GM18519 (cell line): ENCODE data around the gene RAB11FIP5.
A peak's percentile ranks its signal among the peaks of the same experiment; 100 is the strongest.
"Not testable (repeated sequence)": the region's sequence is repeated elsewhere in the genome, so short reads cannot be mapped to it uniquely, and the experiment has no call there.

Experiments used
- ATAC-seq: cut with Tn5 transposase; IDR thresholded peaks from one replicate; pipeline ENCODE4 v1.9.1; 2021; ENCODE audit warnings: mild to moderate bottlenecking, moderate library complexity; ENCODE audit not compliant: unreplicated experiment, low FRiP score

Gene RAB11FIP5

DNA sequence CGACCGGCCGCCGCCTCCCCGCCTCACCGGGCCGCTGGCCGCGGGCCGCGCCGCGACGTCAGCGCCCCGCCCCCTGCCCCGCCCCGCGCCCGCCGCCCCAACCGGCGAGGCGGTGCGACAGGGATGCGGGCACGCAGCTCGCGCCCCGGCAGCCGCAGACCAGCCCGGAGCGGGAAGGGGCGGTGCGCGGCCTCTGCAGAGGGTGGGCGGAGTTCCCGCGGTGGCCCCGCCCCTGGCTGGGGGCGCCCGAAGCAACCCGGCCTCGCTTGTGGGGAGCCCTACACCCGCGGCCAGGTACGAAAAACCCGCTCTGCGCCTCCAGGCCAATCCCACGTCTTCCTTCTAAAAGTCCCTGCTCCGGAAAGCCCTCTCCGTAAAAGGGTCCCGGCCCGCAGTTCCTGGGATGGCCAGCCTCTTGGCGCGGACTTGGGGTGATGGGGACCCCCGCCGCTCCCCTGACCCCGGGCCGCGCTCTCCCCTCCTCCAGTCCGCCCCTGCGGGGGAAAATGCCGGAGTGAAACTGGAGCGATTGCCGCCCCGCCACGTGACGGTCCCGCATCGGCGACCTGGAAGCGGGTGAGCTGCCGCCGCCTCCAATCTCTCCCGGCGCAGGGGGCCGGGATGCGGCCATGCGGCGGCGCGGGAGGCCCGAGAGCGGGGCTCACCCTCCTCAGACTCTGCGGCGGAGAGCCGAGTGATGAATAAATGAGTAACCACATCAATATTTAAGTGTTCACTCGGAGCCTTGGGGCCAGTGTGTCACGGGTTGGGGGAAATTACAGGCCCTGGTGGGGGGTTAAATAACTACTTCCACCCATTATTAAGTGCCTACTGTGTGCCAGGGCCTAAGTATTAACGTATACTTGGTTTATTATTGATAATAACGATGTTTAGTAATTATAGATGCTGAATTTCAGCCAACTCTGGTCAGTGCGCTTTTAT is at the start of gene RAB11FIP5:
RAB11FIP5 (minus strand) TSS at position 36 of the 942 bp plus-strand sequence. CDS start 171 bp downstream, outside the sequence.
- ATAC-seq = peak; percentile 53

DNA sequence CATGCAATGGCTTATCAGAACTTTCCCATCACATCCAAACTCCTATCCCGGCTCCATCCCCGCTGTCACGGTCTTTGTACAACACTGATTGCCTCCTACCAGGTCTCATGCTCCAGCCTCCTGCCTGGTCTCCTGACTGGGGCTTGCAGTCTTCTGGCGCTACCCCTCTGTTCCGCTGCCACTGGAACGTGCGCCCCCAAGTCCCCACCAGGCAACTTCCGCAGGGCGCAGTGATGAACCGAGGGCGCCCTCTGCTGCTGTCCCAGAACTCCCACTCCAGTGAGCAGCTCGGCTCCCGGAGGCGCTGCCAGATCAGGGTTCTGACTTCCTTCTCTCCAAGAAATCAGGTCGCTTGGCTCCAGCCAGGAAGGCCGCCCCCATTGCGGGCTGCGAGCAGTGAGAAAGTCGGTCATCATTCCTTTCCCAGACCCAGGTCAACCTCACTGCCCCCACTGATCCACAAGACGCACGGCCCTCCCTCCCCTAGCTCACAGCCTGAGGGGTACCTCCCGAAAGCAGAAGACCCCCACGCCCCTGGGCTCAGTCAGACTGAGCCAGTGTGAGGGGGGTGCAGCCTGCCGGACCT is 43.9 kb upstream of the RAB11FIP5 start:
- no peak for ATAC-seq

- no peak for ATAC-seq
Measured at GRCh38 chr2:73142937-73143336, 30.2 kb upstream of the RAB11FIP5 start.

- ATAC-seq = no peak
Measured at GRCh38 chr2:73141896-73142295, 29.1 kb upstream of the RAB11FIP5 start.

GRCh38 chr2:73135236-73135635 is 22.5 kb upstream of the RAB11FIP5 start:
- no peak for ATAC-seq

- no peak for ATAC-seq
Measured at GRCh38 chr2:73134471-73134870, 21.7 kb upstream of the RAB11FIP5 start.

GRCh38 chr2:73133566-73134197 is 20.9 kb upstream of the RAB11FIP5 start:
- no peak for ATAC-seq

DNA sequence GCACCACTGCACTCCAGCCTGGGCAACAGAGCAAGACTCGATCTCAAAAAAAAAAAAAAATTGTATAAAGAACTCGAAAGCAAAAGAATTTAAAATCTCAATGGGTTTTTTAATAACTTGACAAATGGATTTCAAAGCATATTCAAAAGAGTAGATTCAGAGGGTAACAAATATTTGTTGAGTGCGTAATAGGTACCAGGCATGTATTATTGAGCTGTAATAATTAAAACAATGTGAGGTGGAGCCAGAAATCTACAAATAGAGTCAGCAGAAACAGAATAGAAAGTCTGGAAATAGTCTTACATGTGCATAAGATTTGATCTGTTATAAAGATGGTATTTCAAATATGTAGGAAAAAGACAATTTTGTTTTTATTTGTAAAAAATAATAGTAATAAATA is 19.1 kb upstream of the RAB11FIP5 start:
- no peak for ATAC-seq

- no peak for ATAC-seq
Measured at GRCh38 chr2:73130790-73131189, 18.0 kb upstream of the RAB11FIP5 start.

GRCh38 chr2:73128841-73129535 is 16.2 kb upstream of the RAB11FIP5 start:
- ATAC-seq = no peak

GRCh38 chr2:73122536-73122935 is 9.8 kb upstream of the RAB11FIP5 start:
- ATAC-seq = no peak

DNA sequence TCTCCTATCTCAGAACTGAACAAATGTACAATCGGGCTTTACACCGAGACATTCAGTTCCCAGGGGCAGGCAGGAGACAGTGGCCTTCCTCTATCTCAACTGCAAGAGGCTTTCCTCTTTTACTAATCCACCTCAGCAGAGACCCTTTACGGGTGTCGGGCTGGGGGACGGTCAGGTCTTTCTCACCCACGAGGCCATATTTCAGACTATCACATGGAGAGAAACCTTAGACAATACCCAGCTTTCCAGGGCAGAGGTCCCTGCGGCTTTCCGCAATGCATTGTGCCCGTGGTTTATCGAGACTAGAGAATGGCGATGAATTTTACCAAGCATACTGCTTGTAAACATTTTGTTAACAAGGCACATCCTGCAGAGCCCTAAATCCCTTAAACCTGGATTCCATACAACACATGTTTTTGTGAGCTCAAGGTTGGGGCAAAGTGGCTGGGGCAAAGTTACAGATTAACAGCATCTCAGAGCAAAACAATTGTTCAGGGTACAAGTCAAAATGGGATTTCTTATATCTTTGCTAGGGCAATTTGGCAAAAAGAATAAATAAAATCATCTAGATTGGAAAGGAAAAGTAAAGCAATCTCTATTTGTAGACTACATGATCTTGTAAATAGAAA is 7.0 kb upstream of the RAB11FIP5 start:
- not testable (repeated sequence) for ATAC-seq

GRCh38 chr2:73117441-73117840 is 4.7 kb upstream of the RAB11FIP5 start:
- ATAC-seq = no peak

GRCh38 chr2:73116182-73116960 is 3.6 kb upstream of the RAB11FIP5 start:
- no peak for ATAC-seq

DNA sequence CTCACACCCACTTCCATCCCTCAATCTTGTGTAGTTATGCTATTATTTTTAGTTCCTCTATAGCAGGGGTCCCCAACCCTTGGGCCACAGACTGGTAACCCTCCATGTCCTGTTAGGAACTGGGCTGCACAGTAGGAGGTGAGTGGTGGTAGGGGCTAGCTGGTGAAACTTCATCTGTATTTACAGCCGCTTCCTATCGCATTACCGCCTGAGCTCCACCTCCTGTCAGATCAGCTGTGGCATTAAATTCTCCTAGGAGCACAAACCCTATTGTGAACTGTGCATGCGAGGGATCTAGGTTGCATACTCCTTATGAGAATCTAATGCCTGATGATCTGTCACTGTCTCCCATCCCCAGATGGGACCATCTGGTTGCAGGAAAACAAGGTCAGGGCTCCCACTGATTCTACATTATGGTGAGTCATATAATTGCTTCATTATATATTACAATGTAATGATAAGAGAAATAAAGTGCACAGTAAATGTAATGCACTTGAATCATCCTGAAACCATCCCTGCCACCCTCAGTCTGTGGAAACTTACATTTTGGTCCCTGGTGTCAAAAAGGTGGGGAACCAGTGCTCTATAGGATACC is 1.6 kb upstream of the RAB11FIP5 start:
- no peak for ATAC-seq

- ATAC-seq = peak; percentile 6
Measured at GRCh38 chr2:73112026-73112912, 479 bp downstream of the RAB11FIP5 start.

GRCh38 chr2:73111073-73112025 is 1.4 kb downstream of the RAB11FIP5 start:
- no peak for ATAC-seq
